SW 1271 (cell line): ENCODE measurements around the gene LAMTOR2.
"Not testable (repeated sequence)": the region's sequence is repeated elsewhere in the genome, so short reads cannot be mapped to it uniquely, and the experiment has no call there.

Source experiments
- DNase-seq, 2 experiments: peaks; one replicate each; lab custom pipeline; 2025; lab: John Stamatoyannopoulos, UW

Gene LAMTOR2

GRCh38 chr1:156054500-156055280, at the start of gene LAMTOR2:
LAMTOR2 (plus strand) TSS chr1:156054782; CDS start chr1:156054890, 108 bp downstream.
- peak; percentile 84 to 93 for DNase-seq

DNA sequence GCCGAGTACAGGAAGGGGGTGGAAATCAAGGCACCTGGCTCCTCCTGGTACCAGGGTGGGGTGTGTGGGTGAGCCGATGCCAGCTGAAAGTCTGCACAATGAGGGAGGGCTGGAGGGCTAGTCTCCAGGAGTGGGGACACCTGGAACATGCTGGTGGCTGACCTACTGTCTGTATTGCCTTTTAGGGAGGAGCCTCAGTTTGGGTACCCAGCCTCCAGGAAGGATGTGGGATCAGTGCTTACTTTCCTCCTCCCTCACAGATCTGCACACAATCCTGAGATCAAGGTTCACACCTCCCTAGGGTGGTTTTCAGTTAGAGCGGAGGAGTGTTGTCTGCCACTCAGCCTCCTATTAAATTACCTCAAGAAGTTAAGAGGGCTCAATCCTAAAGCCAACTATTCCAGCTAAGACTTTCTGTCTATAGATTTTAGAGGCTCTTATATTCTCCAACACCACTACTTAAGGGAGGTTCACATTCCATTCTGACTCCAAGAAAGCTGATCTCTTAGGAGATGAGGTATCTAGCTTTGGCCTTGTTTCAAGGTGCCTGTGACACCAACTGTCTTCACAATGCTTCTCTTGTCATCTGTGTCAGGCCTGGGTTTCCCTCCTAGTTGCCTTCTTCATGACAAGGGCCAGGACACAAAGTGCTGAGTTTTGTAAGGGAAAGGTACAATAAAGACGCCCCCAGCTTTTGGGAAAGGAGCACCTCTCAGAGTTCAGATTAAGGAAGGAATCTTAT, 49.6 kb upstream of the LAMTOR2 start:
- no peak for DNase-seq

DNA sequence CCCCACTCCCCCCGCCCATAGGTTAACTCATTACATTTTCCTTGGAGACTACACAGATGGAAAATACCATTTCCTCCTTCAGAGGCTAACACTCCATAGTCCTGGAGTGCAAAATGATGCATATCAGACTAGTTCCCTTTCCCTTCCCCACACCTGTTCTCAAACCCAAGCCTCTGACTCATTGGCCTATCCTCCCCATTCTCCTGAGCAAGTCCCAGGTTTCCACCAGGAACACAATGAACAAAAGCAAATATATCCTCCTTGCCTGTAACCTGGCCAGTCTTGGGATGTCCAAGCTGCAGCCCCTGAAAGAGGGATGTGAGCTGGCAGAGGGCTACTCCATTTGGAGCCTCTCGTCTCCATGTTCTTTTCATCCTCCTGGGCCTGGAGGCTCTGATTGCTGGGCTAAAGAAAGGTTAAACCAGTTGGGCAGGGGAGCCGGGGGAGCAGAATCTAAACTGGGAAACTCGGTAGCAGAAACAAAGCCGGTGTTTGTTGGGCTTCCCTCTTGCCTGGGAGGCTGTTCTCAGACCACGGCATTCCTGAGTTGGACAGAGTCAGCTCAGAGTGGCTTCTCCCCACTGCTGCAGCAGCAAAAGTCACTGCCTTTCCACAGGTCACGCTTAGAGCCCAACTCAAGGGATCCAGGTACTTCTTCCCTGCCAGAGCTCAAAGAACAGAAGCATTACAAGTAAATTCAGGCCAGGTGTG, 47.8 kb upstream of the LAMTOR2 start:
- no peak for DNase-seq

GRCh38 chr1:156009404-156009803, 45.2 kb upstream of the LAMTOR2 start:
- DNase-seq, result no peak

DNA sequence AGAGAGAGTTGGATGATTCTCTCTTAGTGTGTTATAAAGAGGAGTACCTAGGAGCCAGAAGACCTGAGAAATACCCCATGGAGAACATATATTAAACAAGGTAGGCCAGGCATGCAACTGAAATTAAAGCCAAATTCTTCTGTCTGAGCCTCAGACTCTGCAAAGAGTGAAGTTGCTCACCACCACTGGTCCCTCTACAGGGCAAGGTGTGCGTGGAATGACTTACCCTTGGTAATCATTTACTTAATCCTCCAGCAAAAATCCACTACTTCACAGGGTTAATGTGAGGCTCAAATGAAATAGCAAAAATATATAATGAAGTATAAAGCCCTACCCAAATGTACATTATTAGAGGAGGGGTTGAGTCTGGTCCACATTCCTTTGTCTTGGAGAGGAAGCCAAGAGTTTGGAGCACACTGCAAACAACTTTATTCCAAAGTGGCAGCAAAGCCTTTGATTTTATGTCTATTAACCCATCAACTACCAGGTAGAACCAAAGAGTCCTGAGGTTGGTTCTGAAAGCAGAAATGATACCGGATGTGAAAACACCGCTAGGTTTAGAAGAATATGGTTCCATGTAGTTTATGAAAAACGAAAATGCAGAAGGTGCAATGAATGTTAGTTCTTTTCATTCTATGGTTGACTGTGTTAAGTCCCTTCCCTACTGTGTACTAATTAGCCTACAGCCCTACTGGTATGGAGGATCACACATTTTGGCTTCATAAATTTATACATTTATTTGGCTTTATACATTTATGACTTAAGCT, 42.3 kb upstream of the LAMTOR2 start:
- DNase-seq, result no peak

GRCh38 chr1:156014829-156015228, 39.8 kb upstream of the LAMTOR2 start:
- DNase-seq, result no peak

GRCh38 chr1:156019946-156020292, 34.7 kb upstream of the LAMTOR2 start:
- no peak for DNase-seq

DNA sequence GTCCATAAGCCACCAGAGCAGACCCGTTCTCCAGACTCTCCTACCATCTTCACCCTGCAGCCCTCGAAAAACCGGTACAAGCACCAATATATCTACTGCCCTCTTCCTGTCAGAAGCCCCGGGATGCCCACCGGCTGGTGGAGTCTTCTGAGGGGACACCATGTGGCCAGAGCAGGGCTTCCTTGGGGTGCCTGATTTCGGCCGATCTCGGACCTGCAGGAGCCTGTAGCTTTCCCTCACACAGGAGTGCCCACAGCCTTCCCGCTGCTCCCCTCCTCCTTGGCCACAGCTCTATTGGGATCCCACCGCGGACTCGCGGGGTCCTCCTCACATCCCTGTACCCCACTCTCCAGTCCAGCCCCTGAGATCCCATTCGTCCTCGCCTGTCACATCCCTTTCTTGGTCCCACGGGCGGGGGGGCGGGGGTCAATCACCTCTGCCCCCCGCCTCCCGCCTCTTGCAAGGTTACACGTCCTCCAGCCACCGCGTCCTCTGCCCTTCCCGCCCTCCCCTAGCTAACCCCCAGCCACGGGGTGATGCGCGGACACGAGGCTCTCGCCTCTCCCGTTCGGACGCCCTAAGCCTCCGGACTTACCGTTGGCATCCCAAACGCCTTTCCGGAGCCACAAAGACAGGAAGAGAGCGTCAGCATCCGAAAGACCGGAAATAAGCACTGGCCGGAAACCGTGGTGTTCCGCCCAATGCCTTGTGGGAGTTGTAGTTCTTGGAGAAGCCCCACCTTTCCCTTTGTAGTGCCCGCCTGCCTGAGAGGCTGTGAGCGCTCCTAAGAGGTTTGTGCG, 34.1 kb upstream of the LAMTOR2 start, which contains the start of gene SSR2:
Gene SSR2, minus strand, starts transcription at position 659 of the 800 bp plus-strand sequence. CDS start 784 bp downstream, outside the sequence.
- peak; percentile 57 to 82 for DNase-seq

DNA sequence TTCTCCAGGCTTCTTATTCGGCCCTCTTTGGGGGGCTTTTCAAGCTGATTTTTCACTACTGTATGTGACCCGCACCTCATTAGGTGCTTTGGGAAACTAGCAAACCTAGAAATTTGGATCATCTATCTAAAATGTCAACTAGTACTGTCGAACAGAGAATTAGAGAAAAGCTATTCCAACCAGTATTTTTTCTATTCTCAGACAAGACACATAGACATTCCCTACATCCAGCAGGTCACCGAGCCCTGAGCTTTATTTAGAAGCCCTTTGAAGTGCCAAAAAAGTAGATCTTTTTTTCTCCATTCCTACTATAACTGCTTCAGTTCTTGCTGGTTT, 33.5 kb upstream of the LAMTOR2 start:
- no peak for DNase-seq

DNA sequence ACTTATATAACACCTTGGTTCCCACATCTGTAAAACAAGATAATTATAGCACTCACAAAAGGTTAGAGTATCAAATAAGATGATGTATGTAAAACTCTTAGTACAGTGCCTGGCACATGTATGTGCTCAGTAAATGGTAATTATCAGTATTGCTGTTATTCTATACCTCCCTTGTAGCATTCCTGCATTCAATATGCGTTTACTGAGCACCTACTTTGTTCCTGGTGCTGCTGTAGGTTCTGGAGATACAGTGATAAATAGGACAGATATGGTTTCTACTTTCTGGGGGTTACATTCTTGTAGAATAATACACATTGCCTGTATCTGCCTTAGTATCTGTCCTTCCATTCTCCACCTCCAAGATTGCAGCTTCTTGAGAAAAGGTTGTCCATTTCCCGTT, 32.6 kb upstream of the LAMTOR2 start:
- DNase-seq, result no peak

DNA sequence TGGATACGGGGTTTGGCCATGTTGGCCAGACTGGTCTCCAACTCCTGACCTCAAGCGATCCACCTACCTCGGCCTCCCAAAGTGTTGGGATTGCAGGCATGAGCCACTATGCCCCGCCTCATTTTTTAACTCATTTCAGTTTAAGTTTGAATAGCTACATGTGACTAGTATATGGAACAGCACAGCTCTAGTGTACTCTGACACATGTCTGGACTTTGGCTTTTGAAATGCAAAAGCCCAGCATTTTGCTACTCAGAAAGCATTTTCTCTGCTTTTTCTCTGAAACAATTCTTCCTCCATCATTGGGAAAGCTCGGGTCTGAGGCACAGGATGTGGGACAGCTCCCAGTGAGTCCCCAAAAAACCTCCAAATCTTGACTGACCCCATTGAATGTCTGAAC, 29.8 kb upstream of the LAMTOR2 start:
- DNase-seq, result no peak

DNA sequence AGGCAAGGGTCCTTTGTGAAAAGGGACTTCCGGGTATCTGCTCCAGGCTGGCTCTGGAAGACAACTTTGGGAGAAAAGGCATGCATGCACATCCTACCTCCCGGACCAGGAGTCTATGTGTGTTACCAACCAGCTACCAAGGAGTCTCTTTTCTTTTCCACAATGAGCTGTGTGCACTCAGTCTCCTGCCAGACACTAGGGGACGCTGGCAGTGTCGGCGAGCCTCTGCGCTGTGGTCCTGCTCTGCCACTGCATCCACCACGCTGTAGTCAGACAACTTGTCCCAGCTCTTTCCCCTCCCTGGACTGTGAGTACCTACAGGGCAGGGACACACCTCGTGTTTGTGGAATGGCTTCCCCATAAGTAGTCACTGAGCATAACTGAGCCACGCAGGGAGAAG, 28.7 kb upstream of the LAMTOR2 start:
- DNase-seq, result peak in 1 of 2 experiments; percentile 24

- DNase-seq, result no peak
Measured at GRCh38 chr1:156026588-156026987, 28.0 kb upstream of the LAMTOR2 start.

GRCh38 chr1:156033011-156033410, 21.6 kb upstream of the LAMTOR2 start:
- no peak for DNase-seq

GRCh38 chr1:156034991-156035390, 19.6 kb upstream of the LAMTOR2 start:
- not testable (repeated sequence) for DNase-seq

GRCh38 chr1:156042828-156043227, 11.8 kb upstream of the LAMTOR2 start:
- DNase-seq, result no peak

GRCh38 chr1:156045076-156045475, 9.5 kb upstream of the LAMTOR2 start:
- no peak for DNase-seq

DNA sequence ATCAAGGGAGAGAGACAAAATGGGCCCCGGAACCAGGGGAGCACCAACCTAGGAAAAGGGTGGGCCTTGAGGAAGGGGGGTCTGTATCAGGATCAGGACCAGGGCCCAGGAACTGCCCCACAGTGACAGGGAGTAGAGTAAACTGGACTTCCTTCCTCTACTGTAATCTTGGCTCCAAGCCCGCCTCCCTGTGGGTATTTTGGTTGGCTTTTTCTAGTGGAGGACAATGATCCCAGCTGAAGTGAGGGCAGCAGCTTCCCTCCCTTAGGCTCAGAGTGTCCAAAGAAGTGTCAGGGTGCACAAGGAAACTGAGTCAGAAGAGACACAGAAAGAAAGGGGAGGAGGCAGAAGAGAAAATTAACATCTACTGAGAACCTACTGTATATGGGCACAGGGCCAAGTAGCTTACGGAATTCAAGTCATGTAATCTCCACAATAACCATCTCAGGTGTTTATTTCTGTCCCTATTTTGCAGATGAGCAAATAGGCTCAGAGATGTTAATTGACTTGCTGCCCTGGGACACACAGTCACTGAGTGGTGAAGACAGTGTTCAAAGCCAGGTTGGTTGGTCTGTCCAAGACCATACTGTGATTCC, 5.8 kb upstream of the LAMTOR2 start:
- no peak for DNase-seq

GRCh38 chr1:156050376-156050775, 4.2 kb upstream of the LAMTOR2 start:
- DNase-seq, result no peak

- no peak for DNase-seq
Measured at GRCh38 chr1:156051011-156051725, 3.4 kb upstream of the LAMTOR2 start.
